ENCODE results near the gene WDR31. TPM values are rescaled to one million over a fixed set of nuclear protein-coding genes. Genes with fewer than 3 reads are reported as not detected.

The WDR31 gene
- total RNA-seq, 1 donor from 2014 or later: 2.0 TPM

DNA sequence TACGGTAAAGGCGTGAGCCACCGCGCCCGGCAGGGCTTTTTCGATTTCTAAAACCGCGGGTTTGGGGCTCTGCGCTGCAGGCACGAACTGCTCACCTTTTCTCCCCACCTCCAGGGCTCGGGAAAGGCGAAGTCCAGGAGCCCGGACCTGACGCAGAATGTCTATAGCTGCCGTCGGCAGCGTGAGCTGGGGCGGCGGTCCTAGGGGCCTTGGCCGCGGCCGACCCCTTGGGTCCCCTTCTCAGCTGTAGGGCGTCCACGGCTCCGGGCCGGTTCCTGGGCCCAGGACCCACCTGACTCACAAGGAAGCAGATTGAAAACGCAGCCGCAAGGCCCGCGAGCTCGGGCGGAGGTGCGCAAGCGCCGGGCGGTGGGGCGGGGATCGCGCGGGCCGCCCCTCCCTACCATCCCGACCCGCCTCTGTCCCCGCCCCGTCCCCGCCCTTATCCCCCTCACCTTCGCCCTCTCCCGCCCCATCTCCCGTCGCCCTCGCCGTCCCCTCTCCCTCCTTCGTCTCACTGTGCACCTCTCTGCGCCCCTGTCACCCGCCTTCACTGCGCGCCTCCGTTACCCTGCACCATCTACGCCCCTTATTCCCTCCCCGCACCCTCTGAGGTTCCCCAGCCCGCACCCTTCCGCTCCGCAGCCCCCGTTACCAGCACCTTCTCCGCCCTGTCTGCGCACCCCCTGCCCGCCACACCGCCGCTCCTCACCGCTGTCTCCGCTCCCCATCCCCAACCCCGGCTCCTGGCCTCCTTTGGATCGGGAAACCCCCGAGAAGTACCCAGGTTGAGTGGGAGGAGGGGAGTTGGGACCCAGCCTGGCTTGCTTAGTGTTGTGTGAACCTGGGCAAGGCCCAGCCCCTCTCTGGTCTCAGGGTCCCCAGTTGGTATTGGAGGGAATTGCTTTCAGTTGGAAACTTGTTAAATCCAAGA is 36.8 kb upstream of the WDR31 start, which contains the start of gene HDHD3:
HDHD3 (minus strand) TSS at position 353 of the 934 bp plus-strand sequence. CDS start 2,632 bp downstream, outside the sequence.
- Histone ChIP-seq H3K4me1 (peaks cover 25% of the 10 kb centered on the region), H3K27ac (peak within 1 kb of the TSS; percentile 89), H3K36me3 (peaks cover 0 to 17% of the 10 kb centered on the region in 2 donors), H3K27me3 (no peaks in the 10 kb centered on the region), H3K9me3 (no peaks in the 10 kb centered on the region), H3K4me3 (peak within 1 kb of the TSS; percentile 89 to 91)
- intact Hi-C loops (cut with DNase I): no loop called here
- TF ChIP-seq POLR2A (IDR thresholded peaks at IDR 0.05) (peak in 1 of 2 donors; percentile 67), POLR2AphosphoS5 (IDR thresholded peaks at IDR 0.05; ENCODE audit: insufficient read depth in 1 of 2, low read depth in 1 of 2) (peak in 1 of 2 donors; percentile 92)
- TF ChIP-seq, protein P1, sequence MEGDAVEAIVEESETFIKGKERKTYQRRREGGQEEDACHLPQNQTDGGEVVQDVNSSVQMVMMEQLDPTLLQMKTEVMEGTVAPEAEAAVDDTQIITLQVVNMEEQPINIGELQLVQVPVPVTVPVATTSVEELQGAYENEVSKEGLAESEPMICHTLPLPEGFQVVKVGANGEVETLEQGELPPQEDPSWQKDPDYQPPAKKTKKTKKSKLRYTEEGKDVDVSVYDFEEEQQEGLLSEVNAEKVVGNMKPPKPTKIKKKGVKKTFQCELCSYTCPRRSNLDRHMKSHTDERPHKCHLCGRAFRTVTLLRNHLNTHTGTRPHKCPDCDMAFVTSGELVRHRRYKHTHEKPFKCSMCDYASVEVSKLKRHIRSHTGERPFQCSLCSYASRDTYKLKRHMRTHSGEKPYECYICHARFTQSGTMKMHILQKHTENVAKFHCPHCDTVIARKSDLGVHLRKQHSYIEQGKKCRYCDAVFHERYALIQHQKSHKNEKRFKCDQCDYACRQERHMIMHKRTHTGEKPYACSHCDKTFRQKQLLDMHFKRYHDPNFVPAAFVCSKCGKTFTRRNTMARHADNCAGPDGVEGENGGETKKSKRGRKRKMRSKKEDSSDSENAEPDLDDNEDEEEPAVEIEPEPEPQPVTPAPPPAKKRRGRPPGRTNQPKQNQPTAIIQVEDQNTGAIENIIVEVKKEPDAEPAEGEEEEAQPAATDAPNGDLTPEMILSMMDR (IDR thresholded peaks at IDR 0.05): no peak
- DNase-seq (ENCODE audit: extremely low spot score in 2 of 2): no peak

GRCh38 chr9:113375057-113376023 is 35.3 kb upstream of the WDR31 start:
- intact Hi-C loops (cut with DNase I): no loop called here
- DNase-seq (ENCODE audit: extremely low spot score in 2 of 2): no peak
- Histone ChIP-seq H3K36me3 (peaks cover 0 to 17% of the 10 kb centered on the region in 2 donors), H3K9me3 (no peaks in the 10 kb centered on the region), H3K4me3 (peak overlapping the region in 1 of 2 donors; percentile 89), H3K4me1 (peaks cover 16% of the 10 kb centered on the region), H3K27ac (no peak overlapping the region), H3K27me3 (no peaks in the 10 kb centered on the region)
- TF ChIP-seq POLR2A (IDR thresholded peaks at IDR 0.05) (no peak), POLR2AphosphoS5 (IDR thresholded peaks at IDR 0.05; ENCODE audit: insufficient read depth in 1 of 2, low read depth in 1 of 2) (no peak)
- TF ChIP-seq, protein P1 (IDR thresholded peaks at IDR 0.05): no peak

DNA sequence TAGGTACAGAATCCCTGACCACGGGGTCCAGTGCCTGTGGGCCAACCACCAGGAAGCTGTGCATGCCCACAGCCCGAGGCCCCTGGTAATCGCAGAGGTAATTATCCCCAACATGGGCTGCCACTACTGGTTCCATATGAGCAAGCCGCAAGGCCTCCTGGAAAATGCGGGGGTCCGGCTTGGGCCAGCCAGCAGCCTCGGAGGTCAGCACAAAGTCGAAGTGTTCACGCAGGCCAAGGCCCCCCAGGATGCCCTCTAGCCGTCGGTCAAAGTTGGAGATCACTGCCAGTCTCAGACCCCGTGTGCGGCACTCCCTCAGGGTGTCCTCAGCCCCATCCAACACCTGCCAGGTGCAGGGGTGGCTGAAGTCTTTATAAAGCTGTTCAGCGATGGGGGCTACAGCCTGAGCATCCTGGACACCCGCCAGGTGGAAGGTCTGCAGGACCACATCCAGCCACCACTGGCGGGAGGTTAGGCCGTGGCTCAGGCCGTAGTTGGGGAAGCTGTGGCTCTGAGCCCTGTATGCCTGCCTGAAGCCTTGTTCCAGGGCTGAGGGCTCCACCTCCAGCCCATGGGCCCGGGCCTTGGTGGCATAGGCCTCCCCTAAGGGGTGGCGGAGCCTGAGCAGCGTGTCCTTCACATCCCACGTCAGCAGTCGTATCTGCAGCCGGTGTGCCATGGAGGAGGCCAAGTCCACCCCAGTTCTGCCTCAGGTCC is 33.8 kb upstream of the WDR31 start:
- intact Hi-C loops (cut with DNase I): no loop called here
- H3K27me3 ChIP-seq: no peaks in the 10 kb centered on the region
- H3K4me3 ChIP-seq: no peak overlapping the region
- peaks cover 16% of the 10 kb centered on the region for H3K4me1 ChIP-seq
- H3K36me3 ChIP-seq: peaks cover 0 to 17% of the 10 kb centered on the region in 2 donors
- H3K9me3 ChIP-seq: no peaks in the 10 kb centered on the region
- TF ChIP-seq, protein P1 (IDR thresholded peaks at IDR 0.05): no peak
- TF ChIP-seq POLR2A (IDR thresholded peaks at IDR 0.05): no peak
- no peak for TF ChIP-seq POLR2AphosphoS5 (IDR thresholded peaks at IDR 0.05; ENCODE audit: insufficient read depth in 1 of 2, low read depth in 1 of 2)
- DNase-seq (ENCODE audit: extremely low spot score in 2 of 2): no peak
- no peak overlapping the region for H3K27ac ChIP-seq

DNA sequence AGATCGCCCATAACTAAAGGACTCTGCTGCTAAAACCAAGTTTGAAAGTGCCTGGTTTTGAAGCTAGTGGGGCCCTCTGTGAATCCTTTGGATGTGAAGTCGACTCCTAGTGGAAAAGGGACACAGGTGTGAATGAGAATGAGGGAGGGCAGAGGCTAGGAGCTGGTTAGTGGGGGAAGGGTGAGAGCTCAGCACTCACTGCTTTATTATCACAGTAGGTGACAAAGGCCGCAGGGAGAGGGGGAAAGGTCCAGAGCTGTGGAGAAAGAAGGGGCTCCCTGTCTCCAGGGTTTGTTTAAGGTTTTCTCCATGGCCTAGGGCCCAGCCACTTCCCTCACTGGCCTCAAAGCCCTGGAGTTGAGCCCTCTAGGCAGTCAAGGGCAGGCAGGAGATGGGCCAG is 33.2 kb upstream of the WDR31 start:
- no peak for DNase-seq (ENCODE audit: extremely low spot score in 2 of 2)
- no peaks in the 10 kb centered on the region for H3K27me3 ChIP-seq
- peaks cover 16% of the 10 kb centered on the region for H3K4me1 ChIP-seq
- no peak overlapping the region for H3K27ac ChIP-seq
- peaks cover 0 to 17% of the 10 kb centered on the region in 2 donors for H3K36me3 ChIP-seq
- TF ChIP-seq POLR2A (IDR thresholded peaks at IDR 0.05): no peak
- TF ChIP-seq, protein P1 (IDR thresholded peaks at IDR 0.05): no peak
- TF ChIP-seq POLR2AphosphoS5 (IDR thresholded peaks at IDR 0.05; ENCODE audit: insufficient read depth in 1 of 2, low read depth in 1 of 2): no peak
- H3K4me3 ChIP-seq: no peak overlapping the region
- intact Hi-C loops (cut with DNase I): no loop called here
- H3K9me3 ChIP-seq: no peaks in the 10 kb centered on the region

All from vagina (tissue), 2 donors.